ENCODE measurements around the gene MAPK13.

DNA sequence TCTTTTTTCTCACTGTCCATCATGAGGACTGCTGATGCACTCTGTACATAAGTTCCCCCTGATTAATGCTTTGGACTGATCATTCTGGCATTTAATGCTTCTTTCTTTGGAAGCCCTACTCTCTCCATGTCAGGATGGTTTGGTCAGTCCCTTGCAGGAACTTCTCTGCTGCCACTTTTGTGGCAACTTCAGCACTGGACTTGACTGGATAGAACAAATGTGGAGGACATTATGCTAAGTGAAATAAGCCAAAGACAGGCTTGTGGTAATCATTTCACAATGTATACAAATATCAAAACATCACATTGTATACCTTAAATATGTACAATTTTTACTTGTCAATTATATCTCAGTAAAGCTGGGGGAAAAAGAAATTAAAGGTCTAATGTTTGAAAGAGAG is 54.0 kb downstream of the MAPK13 start:
- TF ChIP-seq POLR2A (IDR thresholded peaks at IDR 0.05) (no peak), EP300 (IDR thresholded peaks at IDR 0.05) (no peak), POLR2AphosphoS5 (IDR thresholded peaks at IDR 0.05) (no peak)
- TF ChIP-seq, protein P1, sequence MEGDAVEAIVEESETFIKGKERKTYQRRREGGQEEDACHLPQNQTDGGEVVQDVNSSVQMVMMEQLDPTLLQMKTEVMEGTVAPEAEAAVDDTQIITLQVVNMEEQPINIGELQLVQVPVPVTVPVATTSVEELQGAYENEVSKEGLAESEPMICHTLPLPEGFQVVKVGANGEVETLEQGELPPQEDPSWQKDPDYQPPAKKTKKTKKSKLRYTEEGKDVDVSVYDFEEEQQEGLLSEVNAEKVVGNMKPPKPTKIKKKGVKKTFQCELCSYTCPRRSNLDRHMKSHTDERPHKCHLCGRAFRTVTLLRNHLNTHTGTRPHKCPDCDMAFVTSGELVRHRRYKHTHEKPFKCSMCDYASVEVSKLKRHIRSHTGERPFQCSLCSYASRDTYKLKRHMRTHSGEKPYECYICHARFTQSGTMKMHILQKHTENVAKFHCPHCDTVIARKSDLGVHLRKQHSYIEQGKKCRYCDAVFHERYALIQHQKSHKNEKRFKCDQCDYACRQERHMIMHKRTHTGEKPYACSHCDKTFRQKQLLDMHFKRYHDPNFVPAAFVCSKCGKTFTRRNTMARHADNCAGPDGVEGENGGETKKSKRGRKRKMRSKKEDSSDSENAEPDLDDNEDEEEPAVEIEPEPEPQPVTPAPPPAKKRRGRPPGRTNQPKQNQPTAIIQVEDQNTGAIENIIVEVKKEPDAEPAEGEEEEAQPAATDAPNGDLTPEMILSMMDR (IDR thresholded peaks at IDR 0.05): no peak
